ENCODE measurements around the gene ACYP2.

Gene ACYP2

DNA sequence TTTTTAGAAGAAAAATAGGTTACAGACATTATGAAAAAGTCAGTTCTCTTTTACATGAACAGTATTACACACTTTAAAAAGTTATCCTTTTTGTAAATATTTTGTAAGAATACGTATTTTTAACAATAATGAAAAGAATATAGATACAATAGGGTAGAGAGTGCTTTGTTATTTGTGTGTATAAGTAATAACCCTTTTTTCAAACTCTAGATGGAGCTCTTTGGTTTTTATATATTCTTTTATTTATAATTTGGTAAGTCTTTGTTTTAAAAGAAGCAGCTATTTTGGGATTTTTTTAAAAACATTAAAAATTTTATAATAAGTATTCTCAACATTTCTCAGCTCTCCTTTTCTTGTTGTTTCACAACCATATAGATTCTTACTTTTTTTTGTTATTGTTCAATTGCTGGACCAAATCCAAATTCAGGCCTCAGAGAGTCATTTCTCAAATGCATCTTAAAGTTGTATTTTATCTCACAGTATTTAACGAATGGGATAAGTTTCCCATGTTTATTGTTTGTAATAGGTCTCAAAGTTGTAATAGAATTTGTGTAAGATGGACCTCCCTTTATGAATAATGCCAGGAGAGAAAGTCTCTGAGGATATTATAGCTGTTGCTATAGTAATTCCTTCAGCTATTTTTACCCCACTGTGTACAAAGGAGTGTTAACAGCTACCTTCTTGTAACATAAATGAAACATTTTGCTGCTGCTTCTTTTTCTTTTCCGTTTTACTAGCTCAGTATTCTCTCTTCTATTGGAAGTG, 46.4 kb downstream of the ACYP2 start:
- DNase-seq: no peak

GRCh38 chr2:54164106-54164505, 48.7 kb downstream of the ACYP2 start:
- DNase-seq: no peak

- no peak for DNase-seq
Measured at GRCh38 chr2:54166121-54166773, 50.8 kb downstream of the ACYP2 start.

- DNase-seq: peak; percentile 35 to 63
Measured at GRCh38 chr2:54176577-54176976, 61.2 kb downstream of the ACYP2 start.

DNA sequence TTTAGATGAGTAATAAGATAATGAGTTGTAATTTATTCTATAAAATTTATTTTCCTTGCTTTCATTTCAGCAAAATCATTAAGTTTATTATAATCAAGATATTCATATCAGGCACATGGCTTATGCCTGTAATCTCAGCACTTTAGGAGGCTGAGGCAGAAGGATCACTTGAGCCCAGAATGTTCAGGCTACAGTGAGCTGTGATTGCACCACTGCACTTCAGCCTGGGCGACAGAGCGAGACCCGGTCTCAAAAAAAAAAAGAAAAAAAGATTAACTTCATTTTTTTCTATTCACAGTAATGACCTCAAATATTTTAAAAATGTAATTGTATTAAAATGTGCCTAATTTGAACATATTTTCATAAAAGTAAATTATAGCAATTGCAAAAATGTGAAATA, 67.9 kb downstream of the ACYP2 start:
- DNase-seq: no peak

- no peak for DNase-seq
Measured at GRCh38 chr2:54183972-54184371, 68.6 kb downstream of the ACYP2 start.

DNA sequence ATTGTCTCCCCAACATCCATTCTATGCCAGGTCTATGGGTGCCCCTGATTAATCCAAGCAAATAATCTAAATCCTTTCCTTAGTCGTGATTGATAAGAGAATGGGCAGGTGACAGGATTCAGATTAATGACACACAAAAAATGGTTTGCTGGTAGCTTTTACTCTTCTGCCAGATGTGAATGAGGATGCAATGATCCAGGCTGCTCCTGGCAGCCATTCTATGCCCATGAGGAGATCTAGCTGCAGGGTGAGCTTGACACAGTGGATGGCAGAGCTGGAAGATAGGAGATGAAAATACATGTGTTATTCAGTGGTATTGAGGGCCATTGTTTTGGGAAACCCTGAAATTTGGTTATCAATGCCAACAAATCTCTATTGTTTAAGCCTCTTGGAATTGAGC, 69.7 kb downstream of the ACYP2 start:
- DNase-seq: no peak

DNA sequence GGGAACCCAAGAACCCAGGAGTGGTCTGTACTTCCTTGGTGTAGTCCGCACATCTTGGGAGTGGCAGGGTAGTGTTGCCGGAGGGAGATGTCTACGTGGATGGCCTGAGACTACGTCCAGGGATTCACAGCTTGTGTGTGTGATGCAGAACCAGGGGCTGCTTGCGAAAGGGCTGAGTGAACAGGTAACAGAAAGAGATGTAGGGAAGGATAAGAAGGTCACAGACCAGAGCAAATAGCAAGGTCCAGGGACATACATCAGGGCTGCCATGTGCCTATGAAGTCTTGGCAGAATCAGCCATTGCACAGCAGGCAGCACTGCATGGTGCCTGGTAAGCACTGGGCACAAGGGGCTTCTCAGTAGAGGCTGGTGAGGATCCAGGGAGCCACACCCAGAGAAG, 71.9 kb downstream of the ACYP2 start:
- DNase-seq: no peak

DNA sequence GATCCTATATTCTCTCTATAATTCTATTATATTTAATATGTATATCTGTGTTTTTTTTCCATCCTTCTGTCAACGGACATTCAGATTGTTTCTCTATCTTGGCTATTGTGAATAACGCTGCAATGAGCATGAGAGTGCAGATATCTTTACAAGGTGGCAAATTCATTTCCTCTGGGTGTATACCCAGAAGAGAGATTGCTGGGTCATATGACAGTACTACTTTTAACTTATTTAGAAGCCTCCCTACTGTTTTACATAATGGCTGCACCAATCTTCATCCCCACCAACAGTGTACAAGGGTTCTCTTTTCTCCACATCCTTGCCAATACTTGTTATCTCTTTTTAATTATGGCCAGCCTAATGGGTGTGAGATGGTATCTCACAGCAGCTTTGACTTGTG, 74.1 kb downstream of the ACYP2 start:
- no peak for DNase-seq

DNA sequence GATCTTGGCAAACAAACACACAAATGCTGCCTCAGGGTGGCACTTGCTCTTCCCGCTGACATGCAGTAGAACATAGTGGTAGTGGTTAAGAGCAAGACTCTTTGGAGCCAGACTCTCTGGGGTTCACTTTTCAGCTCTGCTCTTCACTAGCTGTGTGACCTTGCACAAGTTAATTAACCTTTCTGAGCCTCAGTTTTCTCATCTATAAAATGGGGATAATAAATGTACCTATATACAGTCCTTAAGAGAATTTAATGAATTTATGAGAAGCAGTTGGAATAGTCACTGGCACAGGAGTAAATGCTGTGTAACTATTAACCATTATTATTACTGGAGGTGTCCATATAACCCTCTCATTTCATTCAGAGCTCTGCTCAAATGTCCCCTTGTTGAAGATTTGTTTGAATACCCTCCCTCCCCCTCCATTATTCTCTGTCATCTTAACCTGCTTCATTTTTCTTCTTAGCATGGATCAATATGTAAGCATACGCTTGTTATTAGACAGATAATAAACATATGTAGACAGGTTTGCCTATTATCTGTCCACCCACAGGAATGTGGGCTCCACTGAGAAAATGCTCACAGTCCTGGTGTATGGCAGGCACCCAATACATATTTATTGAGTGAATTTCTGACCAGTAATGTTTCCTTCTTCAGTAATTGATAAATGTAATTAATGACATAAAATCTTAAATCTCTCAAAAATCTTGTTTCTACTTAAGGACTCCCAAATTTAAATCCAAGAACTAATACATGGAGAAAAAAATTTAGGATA, 76.1 kb downstream of the ACYP2 start:
- no peak for DNase-seq

GRCh38 chr2:54194761-54195750, 79.6 kb downstream of the ACYP2 start:
- no peak for DNase-seq

- DNase-seq: no peak
Measured at GRCh38 chr2:54196646-54197045, 81.2 kb downstream of the ACYP2 start.

- no peak for DNase-seq
Measured at GRCh38 chr2:54204476-54204875, 89.1 kb downstream of the ACYP2 start.

GRCh38 chr2:54206596-54206995, 91.2 kb downstream of the ACYP2 start:
- DNase-seq: peak; percentile 26 to 73

DNA sequence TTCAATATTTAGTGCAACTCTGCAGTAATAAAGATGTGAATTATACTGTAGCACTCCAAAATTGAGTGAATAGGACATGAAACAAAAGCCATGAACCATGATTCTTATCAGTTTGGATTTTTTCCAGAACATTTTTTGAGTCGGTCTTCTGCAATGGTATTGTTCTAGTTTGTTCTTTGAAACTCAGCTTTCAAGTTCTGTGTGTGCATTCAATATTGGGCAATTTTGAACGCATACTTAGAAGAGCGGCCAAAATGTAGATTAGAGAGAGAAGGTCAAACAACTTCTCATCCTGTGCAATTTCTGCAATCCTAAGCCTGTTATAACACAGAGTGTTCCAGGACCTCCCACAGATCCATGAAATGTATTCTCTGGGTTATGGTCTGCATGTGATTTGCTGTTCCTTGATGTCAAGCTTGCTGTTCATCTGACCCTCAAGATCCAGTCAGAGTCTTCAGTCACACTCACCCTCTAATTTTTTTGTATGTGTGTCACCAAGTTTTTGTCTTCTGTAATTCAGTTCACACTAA, 92.3 kb downstream of the ACYP2 start:
- no peak for DNase-seq

DNA sequence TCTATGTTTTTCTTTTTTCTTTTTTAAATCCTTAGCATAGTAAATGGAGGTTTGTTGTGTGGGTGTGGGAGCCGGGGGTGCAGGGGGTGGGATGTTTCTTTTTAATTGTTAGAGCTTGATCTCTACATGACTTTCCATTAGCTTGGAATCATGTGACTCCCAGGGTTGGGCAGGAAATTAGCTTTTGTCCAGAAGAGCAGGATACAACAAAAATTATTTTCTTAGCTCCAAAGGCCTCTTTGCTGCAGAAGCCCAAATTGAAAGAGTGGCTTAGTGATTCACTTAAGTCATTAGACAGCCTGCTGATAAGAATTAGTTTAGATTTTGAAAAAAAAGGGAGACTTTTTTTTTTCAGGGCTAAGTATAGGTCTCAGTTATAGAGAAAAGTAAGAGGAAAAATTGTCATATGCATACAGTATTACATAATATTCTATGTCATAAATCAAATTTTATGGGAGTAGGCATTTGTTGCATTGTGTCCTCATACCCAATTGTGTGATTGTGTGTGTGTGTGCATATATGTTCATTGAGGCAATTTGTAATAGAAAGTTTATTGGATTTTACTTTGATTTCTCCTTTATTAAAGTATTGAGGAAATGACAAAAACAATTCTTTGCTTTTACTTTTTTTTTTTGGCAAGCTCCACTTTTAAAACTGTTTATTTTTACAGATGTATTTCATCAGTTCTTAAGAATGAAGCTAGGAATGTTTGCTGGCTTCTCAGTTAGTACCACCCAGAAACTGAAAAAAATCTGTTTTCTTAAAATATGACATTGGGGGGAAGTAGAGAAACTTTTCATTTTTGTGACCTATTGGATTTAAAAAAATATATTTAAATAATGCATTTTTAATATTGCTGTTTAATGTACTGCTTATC, 93.2 kb downstream of the ACYP2 start:
- no peak for DNase-seq

DNA sequence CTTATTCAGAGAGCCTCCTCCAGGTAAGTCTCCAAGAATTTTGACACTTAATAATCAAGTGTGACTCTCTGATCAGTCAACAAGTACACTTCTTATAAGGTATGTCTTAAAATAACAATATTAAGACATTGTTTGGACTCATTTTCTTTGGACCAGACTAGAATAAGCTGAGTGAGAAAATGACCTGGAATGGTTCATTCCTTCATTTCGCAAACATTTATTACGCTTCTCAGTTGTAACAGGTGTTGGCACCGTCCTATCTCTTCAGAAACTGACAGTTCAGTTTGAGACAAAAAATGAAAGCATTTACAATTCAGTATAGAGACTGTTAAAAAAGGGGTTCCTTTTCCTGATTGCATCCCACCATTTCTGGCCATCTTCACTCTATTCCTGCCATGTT, 94.0 kb downstream of the ACYP2 start:
- DNase-seq: no peak

GRCh38 chr2:54212456-54212855, 97.0 kb downstream of the ACYP2 start:
- DNase-seq: no peak

DNA sequence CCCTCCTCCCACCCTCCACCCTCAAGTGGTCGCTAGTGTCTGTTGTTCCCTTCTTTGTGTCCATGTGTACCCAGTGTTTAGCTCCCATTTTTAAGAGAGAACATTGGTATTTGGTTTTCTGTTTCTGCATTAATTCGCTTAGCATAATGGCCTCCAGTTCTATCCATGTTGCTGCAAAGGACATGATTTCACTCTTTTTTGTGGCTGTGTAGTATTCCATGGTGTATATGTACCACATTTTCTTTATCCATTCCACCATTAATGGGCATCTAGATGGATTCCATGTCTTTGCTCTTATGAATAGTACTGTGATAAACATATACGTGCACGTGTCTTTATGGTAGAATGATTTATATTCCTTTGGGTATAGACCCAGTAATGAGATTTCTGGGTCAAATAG, 97.7 kb downstream of the ACYP2 start:
- DNase-seq: no peak

DNA sequence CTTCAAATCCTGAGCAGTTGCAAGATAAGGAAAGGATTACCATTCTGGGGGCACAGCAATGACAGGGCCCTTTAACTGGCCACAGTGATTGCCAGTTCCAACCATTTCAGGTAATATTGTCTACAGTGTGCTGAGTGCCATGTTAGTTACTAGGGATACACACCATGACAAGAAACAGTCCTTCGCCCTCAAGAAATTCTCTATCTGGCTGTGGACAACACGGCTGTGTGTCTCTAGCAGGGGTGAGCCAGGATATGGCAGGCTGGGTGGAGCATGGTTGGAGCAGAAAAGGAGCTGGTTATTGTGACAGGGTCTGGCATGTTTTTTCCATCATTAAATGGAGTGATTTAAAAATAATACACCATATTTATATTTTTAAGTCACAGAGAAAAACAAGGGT, 109.6 kb downstream of the ACYP2 start:
- DNase-seq: no peak

DNA sequence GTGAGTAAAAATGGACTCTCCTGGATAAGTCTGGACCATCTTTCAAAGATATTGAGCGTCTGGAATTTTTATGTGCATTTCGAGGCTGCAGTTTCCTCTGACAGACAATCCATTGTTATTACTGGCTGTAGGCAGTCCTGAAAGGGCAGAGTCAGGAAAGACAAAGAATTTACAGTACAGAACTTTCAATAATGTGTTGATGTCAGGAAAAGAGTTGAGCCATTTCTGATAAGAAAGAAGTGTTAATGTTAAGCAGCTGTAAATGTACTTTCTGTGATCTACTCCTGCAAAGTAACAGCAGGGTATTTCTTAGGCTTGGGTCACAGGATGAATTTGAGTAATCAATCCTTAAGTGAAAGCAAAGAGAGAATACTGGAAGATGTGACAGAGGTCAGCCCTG, 110.8 kb downstream of the ACYP2 start:
- DNase-seq: no peak
